Thyroid gland (tissue), 4 donors: ENCODE results near the gene SYDE2.

Experiments used
- CTCF ChIP-seq, 6 experiments: fragments of 200-600 bp in 3 of 6; fragments of 450-650 bp in 3 of 6; sonication (generic) in 3 of 6; IDR thresholded peaks; one replicate each; pipeline ENCODE4 v1.5.1; 2016 to 2019; ENCODE audit warnings: antibody characterized with exemption in 6 of 6, mild to moderate bottlenecking in 2 of 6, inconsistent platforms in 1 of 6, moderate library complexity in 1 of 6
- POLR2A ChIP-seq, 2 donors: fragments of 450-650 bp; IDR thresholded peaks; one replicate each; pipeline ENCODE4 v1.6.1; 2017; ENCODE audit warnings: antibody characterized with exemption in 2 of 2, mild to moderate bottlenecking in 2 of 2, moderate library complexity in 1 of 2

GRCh38 chr1:85124091-85124490 is 76.7 kb downstream of the SYDE2 start:
- no peak for TF ChIP-seq CTCF (IDR thresholded peaks at IDR 0.05)
- no peak for TF ChIP-seq POLR2A (IDR thresholded peaks at IDR 0.05)
